A549 (cell line): ENCODE data around the gene HMOX1. TPM values are rescaled to one million over a fixed set of nuclear protein-coding genes. Genes with fewer than 3 reads are reported as not detected.

ENCODE experiments used
- ATAC-seq, 2 experiments: fragments of 200-7000 bp in 1 of 2; fragments of >200 bp in 1 of 2; cut with Nextera tagmentation in 1 of 2; cut with Tn5 transposase in 1 of 2; 3 replicates each; pipeline versions ENCODE4 v1.8.0 to v1.9.1; 2018 to 2020; ENCODE audit warnings: mild to moderate bottlenecking in 1 of 2, moderate library complexity in 1 of 2
- CTCF ChIA-PET: fragments of 300-600 bp; sonication (Branson Sonifier 250); formaldehyde crosslinking; extraction: SDS; loops from one replicate; lab custom pipeline; 2021; ENCODE audit warnings: antibody characterized with exemption, inconsistent platforms; lab: Yijun Ruan, JAX
- POLR2A ChIA-PET: fragments of 350-600 bp; formaldehyde crosslinking; extraction: SDS; loops from one replicate; lab custom pipeline; 2021; ENCODE audit warnings: antibody characterized with exemption, inconsistent platforms; lab: Yijun Ruan, JAX
- DNase-seq, 2 experiments: peaks; one replicate each; pipeline versions ENCODE4 v3.0.0 to v3.0.0-alpha.2; 2011 to 2016; ENCODE audit warnings: low read depth in 1 of 2, low spot score in 1 of 2
- FAIRE-seq: peaks from 2 replicates; lab custom pipeline; 2011; peaks lifted over from hg19 to GRCh38; lab: Jason Lieb, UNC
- H3K27ac ChIP-seq, 2 experiments: fragments of >200 bp; sonication (Bioruptor Twin); formaldehyde crosslinking; 3 replicates each; pipeline ENCODE4 v1.5.1; 2016 to 2017
- H3K4me1 ChIP-seq: fragments of >200 bp; sonication (Bioruptor Twin); formaldehyde crosslinking; 3 replicates; pipeline ENCODE4 v1.6.1; 2016
- H3K4me2 ChIP-seq: fragments of >200 bp; sonication (Bioruptor Twin); formaldehyde crosslinking; 3 replicates; pipeline ENCODE4 v1.6.1; 2016
- H3K4me3 ChIP-seq: fragments of >200 bp; sonication (Bioruptor Twin); formaldehyde crosslinking; 3 replicates; pipeline ENCODE4 v1.5.1; 2016
- H3K9me3 ChIP-seq: fragments of >200 bp; sonication (Bioruptor Twin); formaldehyde crosslinking; 3 replicates; pipeline ENCODE4 v1.6.1; 2016
- ATOH8 ChIP-seq: fragments of 250-450 bp; sonication (Bioruptor Pico); IDR thresholded peaks from 2 replicates; pipeline ENCODE4 v1.5.0; 2020; ENCODE audit warnings: low read depth, mild to moderate bottlenecking, moderate library complexity
- BCL3 ChIP-seq: fragments of >200 bp; sonication (Bioruptor Twin); formaldehyde crosslinking; IDR thresholded peaks from 3 replicates; pipeline ENCODE4 v1.6.1; 2016
- CBX8 ChIP-seq: fragments of 200-600 bp; sonication (generic); IDR thresholded peaks from 2 replicates; pipeline ENCODE4 v1.6.1; 2016
- CEBPB ChIP-seq, 2 experiments: fragments of >200 bp in 1 of 2; sonication (Bioruptor Twin) in 1 of 2; formaldehyde crosslinking in 1 of 2; IDR thresholded peaks; 2 replicates each; pipeline ENCODE4 v1.6.1; 2012 to 2016
- CHD2 ChIP-seq: fragments of 150-350 bp; IDR thresholded peaks from 2 replicates; pipeline ENCODE4 v1.6.1; 2014; ENCODE audit warnings: low read length; ENCODE audit not compliant: partially characterized antibody
- CHD4 ChIP-seq: fragments of 200-600 bp; sonication (generic); IDR thresholded peaks from 2 replicates; pipeline ENCODE4 v1.6.1; 2016; ENCODE audit warnings: antibody characterized with exemption, mild to moderate bottlenecking, borderline replicate concordance
- CTCF ChIP-seq: fragments of >200 bp; sonication (Bioruptor Twin); formaldehyde crosslinking; IDR thresholded peaks from 3 replicates; pipeline ENCODE4 v1.5.1; 2016
- EHMT2 ChIP-seq: fragments of 200-600 bp; sonication (generic); IDR thresholded peaks from 2 replicates; pipeline ENCODE4 v1.6.1; 2016; ENCODE audit warnings: antibody characterized with exemption, low read depth, mild to moderate bottlenecking, moderate library complexity
- EP300 ChIP-seq, 2 experiments: fragments of >200 bp; sonication (Bioruptor Twin); formaldehyde crosslinking; IDR thresholded peaks; 2 replicates in 1 of 2; 3 replicates in 1 of 2; pipeline ENCODE4 v1.6.1; 2016 to 2017
- FOSB ChIP-seq: fragments of 250-450 bp; sonication (Bioruptor Pico); IDR thresholded peaks from 2 replicates; pipeline ENCODE4 v1.5.0; 2020; ENCODE audit warnings: mild to moderate bottlenecking, moderate library complexity
- HES2 ChIP-seq: fragments of >200 bp; sonication (Bioruptor Twin); formaldehyde crosslinking; IDR thresholded peaks from 2 replicates; pipeline ENCODE4 v1.6.1; 2016
- HOXB5 ChIP-seq: fragments of 250-450 bp; sonication (Bioruptor Pico); IDR thresholded peaks from 2 replicates; pipeline ENCODE4 v1.5.0; 2020; ENCODE audit warnings: mild to moderate bottlenecking, moderate library complexity
- JUN ChIP-seq, 2 experiments: fragments of >200 bp; sonication (Bioruptor Twin); formaldehyde crosslinking; IDR thresholded peaks; 2 replicates in 1 of 2; 3 replicates in 1 of 2; pipeline ENCODE4 v1.6.1; 2016 to 2017
- KDM5A ChIP-seq: fragments of 200-600 bp; sonication (generic); IDR thresholded peaks from 2 replicates; pipeline ENCODE4 v1.6.1; 2016; ENCODE audit warnings: antibody characterized with exemption, mild to moderate bottlenecking
- MYC ChIP-seq: IDR thresholded peaks from 2 replicates; pipeline ENCODE4 v1.6.1; 2012; ENCODE audit warnings: mild to moderate bottlenecking, inconsistent platforms, low read length, improper control_type of control experiment, borderline replicate concordance
- NR3C1 ChIP-seq: fragments of >200 bp; sonication (Bioruptor Twin); formaldehyde crosslinking; IDR thresholded peaks from 3 replicates; pipeline ENCODE4 v1.6.1; 2017
- PBX3 ChIP-seq: IDR thresholded peaks from 2 replicates; pipeline ENCODE4 v1.6.1; 2012
- PHF8 ChIP-seq: fragments of 200-600 bp; sonication (generic); IDR thresholded peaks from 2 replicates; pipeline ENCODE4 v1.6.1; 2016; ENCODE audit warnings: low read depth, mild to moderate bottlenecking, antibody characterized with exemption, moderate library complexity, borderline replicate concordance
- RAD21 ChIP-seq, 2 experiments: fragments of >200 bp in 1 of 2; sonication (Bioruptor Twin) in 1 of 2; formaldehyde crosslinking in 1 of 2; IDR thresholded peaks in 1 of 2; conservative IDR thresholded peaks in 1 of 2; 2 replicates in 1 of 2; 3 replicates in 1 of 2; pipeline ENCODE4 v1.6.1; 2012 to 2018; ENCODE audit warnings: inconsistent platforms in 1 of 2
- REST ChIP-seq: fragments of 200-600 bp; sonication (generic); IDR thresholded peaks from 2 replicates; pipeline ENCODE4 v1.6.1; 2016; ENCODE audit warnings: antibody characterized with exemption, mild to moderate bottlenecking, moderate library complexity
- SREBF2 ChIP-seq: fragments of 450-650 bp; IDR thresholded peaks from 2 replicates; pipeline ENCODE4 v1.6.1; 2014; ENCODE audit warnings: mild to moderate bottlenecking, moderate library complexity
- TFCP2L1 ChIP-seq: fragments of 250-450 bp; sonication (Bioruptor Pico); IDR thresholded peaks from 2 replicates; pipeline ENCODE4 v1.5.0; 2021; ENCODE audit warnings: mild to moderate bottlenecking
- WGBS: methylation state at CpG from one replicate; pipeline ENCODE4 v1.1.6; 2017; ENCODE audit errors: missing lambda C conversion rate; 5-methylcytosine and 5-hydroxymethylcytosine counted together
- polyA plus RNA-seq, 4 experiments: library from polyadenylated mRNA; depleted of rRNA in 3 of 4; stranded (reverse); fragments of >200 nt; fragmentation: RNase III in 1 of 4; extraction: RNeasy Plus Mini Kit Qiagen cat#74134 plus additional on column Dnase treatment in 1 of 4; gene quantifications; 2 replicates in 3 of 4; 3 replicates in 1 of 4; pipeline ENCODE4 v1.2.3, GENCODE V29; 2011 to 2017

Gene HMOX1
- polyA plus RNA-seq, 2 of the 4 experiments (the other 2 are of a cell fraction), result 97.7 to 506 TPM

- TF ChIP-seq PBX3 (peak; percentile 61; the same call in 1 of the 2 replicates), RAD21 (conservative IDR thresholded peaks at IDR 0.05 in 1 of 2, IDR thresholded peaks at IDR 0.05 in 1 of 2) (no peak), HES2 (0 out of 2 replicates have a peak, but pooled peaks have one; percentile 20), EP300 (IDR thresholded peaks at IDR 0.05) (peak; percentile 67 to 78; a peak in 3 of 5 replicates), JUN (IDR thresholded peaks at IDR 0.05) (peak; percentile 54 to 65; a peak in 2 of 5 replicates), ATOH8 (CRISPR knock-in tag) (peak; percentile 52; the same call in 1 of the 2 replicates), KDM5A (no peak), CEBPB (IDR thresholded peaks at IDR 0.05) (peak; percentile 50 to 95; a peak in 3 of 4 replicates), REST (no peak), CHD2 (peak; percentile 28), SREBF2 (no peak), TFCP2L1 (CRISPR knock-in tag) (0 out of 2 replicates have a peak, but pooled peaks have one; percentile 5), EHMT2 (no peak)
Observed at GRCh38 chr22:35376728-35377472, 4.0 kb upstream of the HMOX1 start (continued).

DNA sequence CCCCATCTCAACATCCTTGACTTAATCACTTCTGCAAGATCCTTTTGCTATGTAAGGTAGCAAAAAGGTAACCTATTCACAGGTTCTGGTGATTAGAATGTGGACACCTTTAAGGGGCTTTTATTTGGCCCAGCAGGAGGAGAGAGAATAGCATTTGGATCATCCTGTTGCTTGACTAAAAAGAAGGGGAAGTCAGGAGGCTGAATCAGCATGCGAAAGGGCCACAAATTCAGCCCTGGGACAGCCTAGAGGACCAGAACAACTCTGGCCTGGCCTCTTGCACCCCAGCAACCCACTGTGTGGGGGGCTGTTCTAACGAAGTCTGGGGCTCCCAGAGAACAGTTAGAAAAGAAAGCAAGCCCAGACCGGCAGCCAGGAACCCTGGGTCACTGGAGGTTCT is 3.2 kb upstream of the HMOX1 start:
- no peak for TF ChIP-seq HES2
- TF ChIP-seq PBX3, result no peak
- no peak for TF ChIP-seq BCL3
- TF ChIP-seq CHD2, result no peak
- no peak for TF ChIP-seq EHMT2
- TF ChIP-seq HOXB5 (CRISPR knock-in tag), result no peak
- TF ChIP-seq MYC, result no peak
- no peak for TF ChIP-seq CTCF
- no peak for TF ChIP-seq CHD4
- no peak for TF ChIP-seq NR3C1
- no peak for TF ChIP-seq PHF8
- no peak for TF ChIP-seq CBX8
- TF ChIP-seq FOSB (CRISPR knock-in tag), result no peak
- ATAC-seq (no peak), FAIRE-seq (no peak), DNase-seq (no peak)
- POLR2A ChIA-PET, result no interaction called here
- Histone ChIP-seq H3K27ac (peak overlapping the region; percentile 95 to 99), H3K9me3 (no peaks in the 10 kb centered on the region), H3K4me2 (peak overlapping the region; percentile 77; the same call in 1 of the 3 replicates), H3K4me1 (peaks cover 68% of the 10 kb centered on the region), H3K4me3 (no peak overlapping the region)
- 65% methylated on average over 3 of the region's 3 CpGs for WGBS
- CTCF ChIA-PET, result interaction anchor here (0.6 to 1.4 kb wide), 2 partner anchors 12 to 25 kb away, joined by 3 to 7 read pairs; no protein-coding TSS in a partner anchor
